GM12878 (cell line): Measurements from ENCODE around the gene LDLRAD3. TPM values are rescaled to one million over a fixed set of nuclear protein-coding genes. Genes with fewer than 3 reads are reported as not detected.
A peak's percentile ranks its signal among the peaks of the same experiment; 100 is the strongest.

Experiments used
- ATAC-seq: fragments of 200-7000 bp; cut with Tn5 transposase; 3 replicates; pipeline ENCODE4 v1.9.1; 2020; ENCODE audit warnings: mild to moderate bottlenecking, moderate library complexity
- BruUV-seq: library from RNA; stranded (reverse); fragments of 400-500 nt; replicated peaks from 2 replicates; lab custom pipeline; 2021; lab: Mats Ljungman, UMichigan
- CTCF ChIA-PET: fragments of 300-600 bp; sonication (Branson Sonifier 250); formaldehyde crosslinking; extraction: SDS; loops from one replicate; lab custom pipeline; 2021; ENCODE audit warnings: inconsistent platforms; lab: Yijun Ruan, JAX
- POLR2A ChIA-PET: fragments of 350-600 bp; formaldehyde crosslinking; extraction: SDS; loops from one replicate; lab custom pipeline; 2021; ENCODE audit warnings: inconsistent platforms; lab: Charles Lee
- RAD21 ChIA-PET: fragments of 300-600 bp; sonication (Branson Sonifier 250); formaldehyde crosslinking; loops from one replicate; lab custom pipeline; 2023; ENCODE audit warnings: antibody characterized with exemption; ENCODE audit not compliant: unreplicated experiment; lab: Charles Lee
- SMC1A ChIA-PET: fragments of 300-600 bp; sonication (Branson Sonifier 250); formaldehyde crosslinking; loops from one replicate; lab custom pipeline; 2023; ENCODE audit not compliant: unreplicated experiment, uncharacterized antibody; lab: Charles Lee
- DNase-seq: peaks from one replicate; pipeline ENCODE4 v3.0.0-alpha.2; 2011; ENCODE audit warnings: low read depth, low spot score
- FAIRE-seq: peaks from 3 replicates; lab custom pipeline; 2011; peaks lifted over from hg19 to GRCh38; lab: Jason Lieb, UNC
- H2AFZ ChIP-seq: 2 replicates; pipeline ENCODE4 v1.6.0; 2011; ENCODE audit warnings: low read depth, low read length, control low read depth; ENCODE audit not compliant: control insufficient read depth
- H3K27ac ChIP-seq: 2 replicates; pipeline ENCODE4 v1.5.1; 2011; ENCODE audit warnings: control low read depth; ENCODE audit not compliant: control insufficient read depth, insufficient read depth
- H3K27me3 ChIP-seq, 2 experiments: replicated peaks in 1 of 2; 2 replicates each; pipeline versions ENCODE4 v1.6.0 to v1.6.1; 2011; ENCODE audit warnings: low read length in 1 of 2; ENCODE audit not compliant: control insufficient read depth in 2 of 2, insufficient read depth in 2 of 2
- H3K36me3 ChIP-seq, 2 experiments: 2 replicates each; pipeline ENCODE4 v1.5.1; 2011; ENCODE audit warnings: low read length in 1 of 2; ENCODE audit not compliant: control insufficient read depth in 2 of 2, insufficient read depth in 2 of 2
- H3K4me1 ChIP-seq: 2 replicates; pipeline ENCODE4 v1.6.1; 2011; ENCODE audit warnings: mild to moderate bottlenecking, low read length, moderate library complexity, mixed read lengths; ENCODE audit not compliant: control insufficient read depth, insufficient read depth
- H3K4me2 ChIP-seq: 2 replicates; pipeline ENCODE4 v1.6.0; 2011; ENCODE audit warnings: control low read depth; ENCODE audit not compliant: control insufficient read depth, insufficient read depth
- H3K4me3 ChIP-seq: fragments of 200-600 bp; sonication (generic); 2 replicates; pipeline ENCODE4 v1.5.1; 2016
- H3K79me2 ChIP-seq: 2 replicates; pipeline ENCODE4 v1.6.0; 2011; ENCODE audit warnings: low read length; ENCODE audit not compliant: control insufficient read depth, insufficient read depth
- H3K9ac ChIP-seq: 2 replicates; pipeline ENCODE4 v1.8.0; 2011; ENCODE audit warnings: low read length, control low read depth, mixed read lengths; ENCODE audit not compliant: control insufficient read depth, insufficient read depth
- H3K9me3 ChIP-seq: replicated peaks from 3 replicates; pipeline ENCODE4 v1.5.1; 2011; ENCODE audit warnings: mild to moderate bottlenecking, low read length; ENCODE audit not compliant: control insufficient read depth, insufficient read depth
- H4K20me1 ChIP-seq: 2 replicates; pipeline ENCODE4 v1.6.0; 2011; ENCODE audit not compliant: control insufficient read depth, insufficient read depth
- HDAC2 ChIP-seq: fragments of 200-600 bp; sonication (generic); IDR thresholded peaks from 2 replicates; pipeline ENCODE4 v1.6.1; 2017
- SMAD1 ChIP-seq: fragments of 450-650 bp; IDR thresholded peaks from 2 replicates; pipeline ENCODE4 v1.6.1; 2018; ENCODE audit warnings: mild to moderate bottlenecking, low read depth; ENCODE audit not compliant: partially characterized antibody
- ZBED1 ChIP-seq: IDR thresholded peaks from 2 replicates; pipeline ENCODE4 v1.6.1; 2016; ENCODE audit warnings: borderline replicate concordance
- WGBS: methylation state at CpG from one replicate; pipeline ENCODE4 v1.1.6; 2016; ENCODE audit warnings: low lambda C conversion rate; ENCODE audit not compliant: insufficient replicate concordance, insufficient coverage; ENCODE audit errors: missing lambda C conversion rate; 5-methylcytosine and 5-hydroxymethylcytosine counted together
- in situ Hi-C: fragments of 300-500 bp; cut with MboI; formaldehyde crosslinking; loops from 9 replicates; pipeline ENCODE4 v1.14.3; 2018; ENCODE audit warnings: mixed read lengths
- intact Hi-C: fragments of 100-400 bp; cut with micrococcal nuclease; formaldehyde crosslinking; loops from one replicate; pipeline ENCODE4 v1.14.2; 2022; ENCODE audit not compliant: unreplicated experiment
- polyA plus RNA-seq, 11 experiments: library from polyadenylated mRNA; depleted of rRNA in 4 of 11; unstranded in 6 of 11; stranded (reverse) in 5 of 11; fragments of >200 nt; fragmentation: Nextera tagmentation in 4 of 11; fragmentation: Illumina TruSeq in 1 of 11; extraction: Ambion mirVana in 4 of 11; extraction: Trizol in 1 of 11; gene quantifications; 1 replicate in 1 of 11; 2 replicates in 10 of 11; pipeline versions ENCODE4 v1.2.1 to v1.2.3, GENCODE V29; 2011 to 2016; ENCODE audit warnings: inconsistent platforms in 2 of 11, missing spikeins in 2 of 11, low read depth in 1 of 11
- total RNA-seq, 4 experiments: library from RNA; depleted of rRNA in 3 of 4; stranded (reverse); fragments of >200 nt in 3 of 4; fragmentation: Illumina TruSeq in 1 of 4; extraction: Trizol in 1 of 4; gene quantifications; 2 replicates each; pipeline versions ENCODE4 v1.2.1 to v1.2.3, GENCODE V29; 2013 to 2021
- TF ChIP-seq, protein P1 (sequence below): IDR thresholded peaks from 2 replicates; pipeline ENCODE4 v1.6.1; 2012; ENCODE audit warnings: improper control_type of control experiment, low read depth, low read length; ENCODE audit not compliant: insufficient replicate concordance

Gene LDLRAD3
- total and polyA plus RNA-seq, 10 of the 15 experiments (the other 5 are each of a cell fraction or from before 2014, with no cell fraction given) = 2.5 to 17.2 (median 10.7) TPM

DNA sequence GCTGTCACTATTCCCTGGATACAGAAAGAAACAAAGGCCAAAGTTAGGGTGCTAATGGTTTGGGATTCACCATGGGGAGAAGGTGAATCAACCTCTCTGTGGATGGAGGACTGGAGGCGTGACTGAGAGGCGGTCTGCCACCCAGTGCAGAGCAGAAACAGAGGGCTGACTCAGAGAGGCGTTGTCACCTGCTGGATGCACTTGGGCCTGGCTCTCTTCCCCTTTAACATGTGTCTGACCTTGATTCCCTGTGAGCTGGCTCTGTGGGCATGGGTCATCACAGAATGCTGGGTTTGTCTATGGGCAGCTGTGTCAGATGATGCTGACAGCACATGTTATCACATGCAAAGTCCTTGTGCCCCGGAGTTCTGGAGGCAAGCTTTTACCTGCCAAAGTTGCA is 75.9 kb downstream of the LDLRAD3 start:
- no peak overlapping the region for H3K4me2 ChIP-seq
- H3K4me3 ChIP-seq = no peak overlapping the region
- peaks cover 0 to 3% of the 10 kb centered on the region in 2 experiments; a peak in 2 of 4 replicates for H3K27me3 ChIP-seq
- no peaks in the 10 kb centered on the region for H3K9me3 ChIP-seq
- RAD21 ChIA-PET = no interaction called here
- DNase-seq = no peak
- no peaks in the 10 kb centered on the region for H3K79me2 ChIP-seq
- intact Hi-C loops = no loop called here
- in situ Hi-C loops = no loop called here
- no peak overlapping the region for H2AFZ ChIP-seq
- CTCF ChIA-PET = interaction anchor here (0.9 to 1.8 kb wide), 2 partner anchors 24 to 112 kb away, joined by 3 to 4 read pairs; no protein-coding TSS in a partner anchor
- FAIRE-seq = no peak
- TF ChIP-seq HDAC2 (no peak), ZBED1 (no peak), SMAD1 (no peak)
- TF ChIP-seq, protein P1, sequence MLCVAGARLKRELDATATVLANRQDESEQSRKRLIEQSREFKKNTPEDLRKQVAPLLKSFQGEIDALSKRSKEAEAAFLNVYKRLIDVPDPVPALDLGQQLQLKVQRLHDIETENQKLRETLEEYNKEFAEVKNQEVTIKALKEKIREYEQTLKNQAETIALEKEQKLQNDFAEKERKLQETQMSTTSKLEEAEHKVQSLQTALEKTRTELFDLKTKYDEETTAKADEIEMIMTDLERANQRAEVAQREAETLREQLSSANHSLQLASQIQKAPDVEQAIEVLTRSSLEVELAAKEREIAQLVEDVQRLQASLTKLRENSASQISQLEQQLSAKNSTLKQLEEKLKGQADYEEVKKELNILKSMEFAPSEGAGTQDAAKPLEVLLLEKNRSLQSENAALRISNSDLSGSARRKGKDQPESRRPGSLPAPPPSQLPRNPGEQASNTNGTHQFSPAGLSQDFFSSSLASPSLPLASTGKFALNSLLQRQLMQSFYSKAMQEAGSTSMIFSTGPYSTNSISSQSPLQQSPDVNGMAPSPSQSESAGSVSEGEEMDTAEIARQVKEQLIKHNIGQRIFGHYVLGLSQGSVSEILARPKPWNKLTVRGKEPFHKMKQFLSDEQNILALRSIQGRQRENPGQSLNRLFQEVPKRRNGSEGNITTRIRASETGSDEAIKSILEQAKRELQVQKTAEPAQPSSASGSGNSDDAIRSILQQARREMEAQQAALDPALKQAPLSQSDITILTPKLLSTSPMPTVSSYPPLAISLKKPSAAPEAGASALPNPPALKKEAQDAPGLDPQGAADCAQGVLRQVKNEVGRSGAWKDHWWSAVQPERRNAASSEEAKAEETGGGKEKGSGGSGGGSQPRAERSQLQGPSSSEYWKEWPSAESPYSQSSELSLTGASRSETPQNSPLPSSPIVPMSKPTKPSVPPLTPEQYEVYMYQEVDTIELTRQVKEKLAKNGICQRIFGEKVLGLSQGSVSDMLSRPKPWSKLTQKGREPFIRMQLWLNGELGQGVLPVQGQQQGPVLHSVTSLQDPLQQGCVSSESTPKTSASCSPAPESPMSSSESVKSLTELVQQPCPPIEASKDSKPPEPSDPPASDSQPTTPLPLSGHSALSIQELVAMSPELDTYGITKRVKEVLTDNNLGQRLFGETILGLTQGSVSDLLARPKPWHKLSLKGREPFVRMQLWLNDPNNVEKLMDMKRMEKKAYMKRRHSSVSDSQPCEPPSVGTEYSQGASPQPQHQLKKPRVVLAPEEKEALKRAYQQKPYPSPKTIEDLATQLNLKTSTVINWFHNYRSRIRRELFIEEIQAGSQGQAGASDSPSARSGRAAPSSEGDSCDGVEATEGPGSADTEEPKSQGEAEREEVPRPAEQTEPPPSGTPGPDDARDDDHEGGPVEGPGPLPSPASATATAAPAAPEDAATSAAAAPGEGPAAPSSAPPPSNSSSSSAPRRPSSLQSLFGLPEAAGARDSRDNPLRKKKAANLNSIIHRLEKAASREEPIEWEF = no peak
- no peak overlapping the region for H3K27ac ChIP-seq
- no TSS peak for BruUV-seq
- no peak overlapping the region for H3K9ac ChIP-seq
- WGBS = 11% methylated on average over 4 of the region's 4 CpGs
- SMC1A ChIA-PET = interaction anchor here (1.4 to 2.7 kb wide), 2 partner anchors 17 to 198 kb away, joined by 4 to 10 read pairs; no protein-coding TSS in a partner anchor
- peak; percentile 63 for ATAC-seq
- H3K4me1 ChIP-seq = no peaks in the 10 kb centered on the region
- no peaks in the 10 kb centered on the region for H3K36me3 ChIP-seq
- no peaks in the 10 kb centered on the region for H4K20me1 ChIP-seq
- POLR2A ChIA-PET = no interaction called here
